Measurements from ENCODE around the gene CYP4B1. TPM values are rescaled to one million over a fixed set of nuclear protein-coding genes. Genes with fewer than 3 reads are reported as not detected.
"Not testable (repeated sequence)": the region's sequence is repeated elsewhere in the genome, so short reads cannot be mapped to it uniquely, and the experiment has no call there.

Gene CYP4B1
- total and polyA plus RNA-seq, 8 donors = 0.75 to 110 (median 6.4) TPM

DNA sequence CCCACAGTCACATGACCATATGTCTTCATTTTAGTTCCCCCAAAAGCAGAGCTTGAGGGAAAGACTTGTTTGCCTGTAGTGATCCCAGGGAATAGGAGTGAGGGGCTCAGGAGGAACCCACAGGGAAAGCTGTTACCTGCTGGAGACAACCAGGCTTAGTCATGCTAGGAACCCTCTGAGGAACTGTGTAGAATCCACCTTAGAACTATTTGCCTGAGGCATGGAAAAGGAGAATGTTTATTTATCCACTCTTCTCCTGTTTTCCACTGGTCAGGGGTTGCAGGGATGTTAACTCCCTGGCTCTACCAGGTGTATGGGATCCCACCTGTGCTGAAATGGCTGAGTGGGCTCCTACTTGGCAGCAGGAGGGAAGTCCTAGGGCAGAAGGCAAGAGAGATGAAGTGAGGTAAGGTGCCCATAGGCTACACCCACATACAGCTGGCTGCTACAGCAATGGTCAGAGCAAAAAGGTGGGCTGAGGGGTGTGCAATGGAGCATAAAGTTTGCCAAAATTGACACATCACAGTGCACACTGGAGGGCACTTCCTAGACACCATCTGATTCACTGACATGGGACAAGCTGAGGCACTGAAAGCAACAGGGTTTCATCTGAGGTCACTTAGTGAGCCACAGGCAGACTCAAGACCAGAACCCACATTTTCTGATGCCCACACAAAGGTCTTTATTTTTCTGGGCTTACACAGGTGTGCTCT, 29.7 kb upstream of the CYP4B1 start:
- peaks cover 12 to 46% (median 32%) of the 10 kb centered on the region in 4 donors for H3K9me3 ChIP-seq
- DNase-seq = no peak
- TF ChIP-seq POLR2AphosphoS5 (IDR thresholded peaks at IDR 0.05) (no peak), EP300 (IDR thresholded peaks at IDR 0.05) (no peak), POLR2A (IDR thresholded peaks at IDR 0.05) (no peak)
- TF ChIP-seq, protein P1, sequence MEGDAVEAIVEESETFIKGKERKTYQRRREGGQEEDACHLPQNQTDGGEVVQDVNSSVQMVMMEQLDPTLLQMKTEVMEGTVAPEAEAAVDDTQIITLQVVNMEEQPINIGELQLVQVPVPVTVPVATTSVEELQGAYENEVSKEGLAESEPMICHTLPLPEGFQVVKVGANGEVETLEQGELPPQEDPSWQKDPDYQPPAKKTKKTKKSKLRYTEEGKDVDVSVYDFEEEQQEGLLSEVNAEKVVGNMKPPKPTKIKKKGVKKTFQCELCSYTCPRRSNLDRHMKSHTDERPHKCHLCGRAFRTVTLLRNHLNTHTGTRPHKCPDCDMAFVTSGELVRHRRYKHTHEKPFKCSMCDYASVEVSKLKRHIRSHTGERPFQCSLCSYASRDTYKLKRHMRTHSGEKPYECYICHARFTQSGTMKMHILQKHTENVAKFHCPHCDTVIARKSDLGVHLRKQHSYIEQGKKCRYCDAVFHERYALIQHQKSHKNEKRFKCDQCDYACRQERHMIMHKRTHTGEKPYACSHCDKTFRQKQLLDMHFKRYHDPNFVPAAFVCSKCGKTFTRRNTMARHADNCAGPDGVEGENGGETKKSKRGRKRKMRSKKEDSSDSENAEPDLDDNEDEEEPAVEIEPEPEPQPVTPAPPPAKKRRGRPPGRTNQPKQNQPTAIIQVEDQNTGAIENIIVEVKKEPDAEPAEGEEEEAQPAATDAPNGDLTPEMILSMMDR (IDR thresholded peaks at IDR 0.05) = no peak
- H3K36me3 ChIP-seq = no peaks in the 10 kb centered on the region
- H3K4me3 ChIP-seq = no peak overlapping the region
- H3K27me3 ChIP-seq = peaks cover 0 to 17% (median 0%) of the 10 kb centered on the region in 3 donors
- peaks cover 0 to 7% (median 0%) of the 10 kb centered on the region in 4 donors for H3K4me1 ChIP-seq
- H3K27ac ChIP-seq = no peak overlapping the region
- intact Hi-C loops (cut with DNase I; ENCODE audit: low total_unique reads) = no loop called here

DNA sequence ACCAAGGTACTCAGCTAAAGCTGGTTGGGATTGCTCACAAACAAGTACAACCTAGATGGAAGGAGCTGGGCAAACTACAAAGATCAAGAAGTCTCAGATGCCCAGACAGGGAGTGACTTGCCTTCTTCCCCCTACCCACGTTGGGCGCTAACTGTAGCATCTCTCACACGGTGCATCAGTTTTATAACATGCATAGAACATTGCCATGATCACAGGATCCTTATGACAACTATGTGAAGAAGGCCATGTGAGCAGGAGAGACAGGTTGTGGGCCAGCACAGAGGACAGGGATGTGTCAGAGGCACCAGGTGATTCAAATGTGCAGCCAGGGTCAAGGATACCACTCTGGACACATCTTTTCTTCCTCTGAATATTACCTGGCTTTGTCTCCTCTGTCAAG, 28.3 kb upstream of the CYP4B1 start:
- intact Hi-C loops (cut with DNase I; ENCODE audit: low total_unique reads) = no loop called here
- Histone ChIP-seq H3K4me3 (no peak overlapping the region), H3K4me1 (peaks cover 0 to 7% (median 0%) of the 10 kb centered on the region in 4 donors), H3K27ac (no peak overlapping the region), H3K9me3 (peaks cover 12 to 46% (median 36%) of the 10 kb centered on the region in 4 donors), H3K36me3 (no peaks in the 10 kb centered on the region), H3K27me3 (peaks cover 0 to 17% (median 0%) of the 10 kb centered on the region in 3 donors)
- 85 to 94% (median 92%) methylated on average over 3 of the region's 3 CpGs for WGBS, 5 donors
- DNase-seq = no peak
- TF ChIP-seq EP300 (IDR thresholded peaks at IDR 0.05) = no peak

DNA sequence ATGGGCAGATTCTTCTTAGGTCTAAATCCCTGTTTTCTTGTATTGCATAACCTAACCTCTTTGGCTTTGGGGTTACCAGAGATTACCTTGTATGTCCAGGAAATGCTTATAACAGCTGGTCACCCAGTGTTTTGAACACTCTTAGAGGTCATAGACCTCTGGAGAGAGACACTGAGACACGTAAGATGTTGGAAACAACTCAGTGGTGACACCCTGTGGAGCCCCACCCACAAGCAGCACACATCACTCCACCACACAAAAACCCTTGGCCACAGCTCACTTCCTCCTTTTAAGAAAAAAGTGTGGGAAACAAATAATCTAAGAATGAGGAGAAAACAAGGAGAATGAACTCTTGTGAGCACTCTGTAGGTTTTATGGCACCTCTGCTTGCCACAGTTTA, 26.3 kb upstream of the CYP4B1 start:
- DNase-seq = no peak
- H3K27me3 ChIP-seq = peaks cover 0 to 13% (median 0%) of the 10 kb centered on the region in 3 donors
- H3K4me1 ChIP-seq = peaks cover 0 to 7% (median 0%) of the 10 kb centered on the region in 4 donors
- no peaks in the 10 kb centered on the region for H3K36me3 ChIP-seq
- H3K4me3 ChIP-seq = no peak overlapping the region
- no peak for TF ChIP-seq EP300 (IDR thresholded peaks at IDR 0.05)
- no peak for TF ChIP-seq POLR2AphosphoS5 (IDR thresholded peaks at IDR 0.05)
- TF ChIP-seq, protein P1 (IDR thresholded peaks at IDR 0.05) = no peak
- H3K27ac ChIP-seq = no peak overlapping the region
- 23 to 60% (median 48%) methylated on average over 1 of the region's 1 CpG for WGBS, 5 donors
- intact Hi-C loops (cut with DNase I; ENCODE audit: low total_unique reads) = no loop called here
- H3K9me3 ChIP-seq = peaks cover 12 to 46% (median 36%) of the 10 kb centered on the region in 4 donors

DNA sequence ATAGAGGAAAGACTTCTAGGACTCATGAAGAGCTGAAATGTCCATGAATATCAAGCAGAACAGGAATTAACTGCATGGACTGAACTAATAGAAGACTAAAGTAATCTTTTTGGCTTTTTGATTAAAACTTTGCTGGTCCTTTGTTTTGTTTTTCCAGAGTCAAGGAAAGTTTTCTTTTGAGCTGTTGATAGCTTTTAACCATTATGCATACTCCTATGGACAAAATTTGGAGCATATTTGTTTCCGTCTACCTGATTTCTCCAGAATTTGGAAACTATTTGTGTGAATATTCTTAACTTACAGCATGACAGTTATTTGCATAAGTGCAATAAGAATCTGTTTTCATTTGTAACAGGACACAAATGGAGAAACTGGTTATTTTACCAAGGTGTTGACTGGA, 24.5 kb upstream of the CYP4B1 start:
- WGBS, 5 donors = 96 to 100% (median 100%) methylated on average over 1 of the region's 1 CpG
- DNase-seq = no peak

DNA sequence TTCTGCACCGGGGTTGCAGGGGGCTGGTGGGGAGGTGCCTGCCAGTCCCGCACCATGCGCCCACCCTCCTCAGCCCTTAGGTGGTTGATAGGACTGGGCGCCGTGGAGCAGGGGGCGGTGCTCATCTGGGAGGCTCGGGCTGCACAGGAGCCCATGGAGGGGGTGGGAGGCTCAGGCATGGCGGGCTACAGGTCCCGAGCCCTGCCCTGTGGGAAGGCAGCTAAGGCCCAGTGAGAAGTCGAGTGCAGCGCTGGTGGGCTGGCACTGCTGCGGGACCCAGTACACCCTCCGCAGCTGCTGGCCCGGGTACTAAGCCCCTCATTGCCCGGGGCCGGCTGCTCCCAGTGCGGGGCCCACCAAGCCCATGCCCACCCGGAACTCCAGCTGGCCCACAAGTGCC, 20.4 kb upstream of the CYP4B1 start:
- H3K4me1 ChIP-seq; H3K27ac ChIP-seq; DNase-seq; H3K9me3 ChIP-seq; H3K4me3 ChIP-seq; H3K27me3 ChIP-seq; intact Hi-C loops (cut with DNase I; ENCODE audit: low total_unique reads); H3K36me3 ChIP-seq: not testable (repeated sequence)
- 93 to 98% (median 97%) methylated on average over 9 to 18 of the region's 18 CpGs for WGBS, 5 donors

More for the DNA sequence above, 24.5 kb upstream of the CYP4B1 start:
- Histone ChIP-seq H3K27me3 (peaks cover 0 to 2% (median 0%) of the 10 kb centered on the region in 3 donors), H3K27ac (no peak overlapping the region), H3K9me3 (peaks cover 12 to 39% (median 34%) of the 10 kb centered on the region in 4 donors), H3K4me3 (no peak overlapping the region), H3K4me1 (no peaks in the 10 kb centered on the region), H3K36me3 (no peaks in the 10 kb centered on the region)
- intact Hi-C loops (cut with DNase I; ENCODE audit: low total_unique reads) = no loop called here
- TF ChIP-seq, protein P1 (IDR thresholded peaks at IDR 0.05) = no peak
- TF ChIP-seq POLR2A (IDR thresholded peaks at IDR 0.05) = no peak
- TF ChIP-seq POLR2AphosphoS5 (IDR thresholded peaks at IDR 0.05) = no peak
- TF ChIP-seq EP300 (IDR thresholded peaks at IDR 0.05) = no peak
